BE2C (cell line): Measurements from ENCODE around the gene RFNG.

ENCODE experiments used
- DNase-seq: peaks from one replicate; pipeline ENCODE4 v3.0.0-alpha.2; 2020
- H3K27me3 ChIP-seq: fragments of 250-450 bp; sonication (Bioruptor Pico); 2 replicates; pipeline ENCODE4 v1.5.1; 2020; ENCODE audit warnings: mild to moderate bottlenecking
- H3K36me3 ChIP-seq: fragments of 250-450 bp; sonication (Bioruptor Pico); 2 replicates; pipeline ENCODE4 v1.5.1; 2020; ENCODE audit warnings: mild to moderate bottlenecking
- H3K4me1 ChIP-seq: fragments of 250-450 bp; sonication (Bioruptor Pico); 2 replicates; pipeline ENCODE4 v1.5.1; 2020
- H3K4me3 ChIP-seq: 2 replicates; pipeline ENCODE4 v1.5.1; 2011; ENCODE audit warnings: low read depth, low read length
- H3K9me3 ChIP-seq: fragments of 250-450 bp; sonication (Bioruptor Pico); 2 replicates; pipeline ENCODE4 v1.5.1; 2020
- CTCF ChIP-seq: IDR thresholded peaks from 2 replicates; pipeline ENCODE4 v1.5.1; 2012; ENCODE audit warnings: mild to moderate bottlenecking, low read depth, low read length

The RFNG gene

DNA sequence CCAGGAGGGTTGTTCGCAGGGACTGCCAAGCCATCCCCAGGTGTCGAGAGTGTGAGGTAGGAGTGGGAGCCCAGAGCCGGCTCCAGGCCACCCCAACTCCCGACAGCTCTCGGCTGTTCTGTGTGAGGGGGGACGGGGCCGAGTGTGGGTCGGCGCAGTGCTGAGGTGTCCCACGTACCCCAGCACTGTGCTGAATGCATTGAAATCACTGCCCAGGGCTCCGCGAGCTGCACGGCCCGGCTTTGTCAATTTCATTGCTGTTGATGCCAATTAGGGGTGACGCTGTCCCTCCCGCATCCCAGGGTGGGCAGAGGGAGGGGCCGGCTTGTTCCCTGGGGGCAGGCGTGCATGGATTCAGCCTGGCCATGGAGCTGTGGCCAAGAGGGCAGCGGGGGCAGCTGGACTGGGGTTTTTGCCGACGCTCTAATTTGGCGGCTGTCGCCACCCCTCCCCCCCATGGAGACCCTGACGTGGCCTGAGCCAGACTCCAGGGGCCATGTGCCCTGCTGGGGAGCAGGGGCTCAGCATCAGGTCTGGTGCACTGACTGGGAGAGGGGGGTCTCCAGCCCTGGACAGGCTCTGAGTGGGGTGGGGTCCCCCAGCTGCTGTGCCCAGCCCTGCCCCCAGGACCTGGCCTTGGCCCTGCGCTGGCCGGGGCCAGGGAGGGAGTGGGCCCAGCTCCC is 43.2 kb downstream of the RFNG start:
- TF ChIP-seq CTCF, result no peak
- Histone ChIP-seq H3K4me3 (no peak overlapping the region), H3K36me3 (peaks cover 5% of the 10 kb centered on the region), H3K4me1 (peaks cover 29% of the 10 kb centered on the region), H3K9me3 (no peaks in the 10 kb centered on the region), H3K27me3 (no peaks in the 10 kb centered on the region)
- DNase-seq, result no peak

DNA sequence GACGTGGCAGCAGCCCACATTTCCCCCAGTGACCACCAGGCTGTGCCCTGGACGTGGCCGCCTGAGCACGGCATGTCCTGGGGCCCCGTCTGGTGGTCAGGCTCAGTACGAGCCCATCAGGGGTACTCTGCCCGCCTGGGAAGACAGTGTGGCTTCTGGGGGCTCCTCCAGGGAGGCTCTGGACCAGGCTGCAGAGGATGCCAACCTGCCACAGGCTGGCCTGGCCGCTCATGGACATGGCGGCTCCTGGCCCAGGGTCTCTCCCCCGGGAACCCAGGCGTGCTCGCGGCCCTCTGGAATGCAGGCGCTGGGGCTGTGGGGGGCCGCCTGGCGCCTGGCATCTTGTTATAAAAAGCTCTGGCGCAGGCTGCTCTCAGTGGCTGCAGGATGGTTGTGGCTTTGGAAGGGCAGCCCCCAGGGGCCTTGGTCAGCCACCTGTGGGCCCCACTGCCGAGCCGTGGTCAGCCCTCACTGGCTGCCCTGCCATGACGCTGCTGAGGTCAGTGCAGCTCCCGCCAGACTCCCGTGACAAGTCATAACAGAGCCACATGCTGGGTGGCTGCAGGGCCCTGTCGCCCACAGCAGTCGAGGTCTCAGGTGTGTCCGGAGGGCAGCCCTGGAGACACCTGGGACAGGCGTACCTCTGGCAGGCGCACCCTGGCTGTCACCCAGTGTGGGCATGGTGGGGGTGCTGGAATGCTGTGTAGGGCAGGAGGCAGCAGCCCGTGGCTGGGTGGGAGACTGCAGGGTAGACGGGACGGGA is 43.9 kb downstream of the RFNG start:
- no peak overlapping the region for H3K4me3 ChIP-seq
- TF ChIP-seq CTCF, result no peak
- H3K27me3 ChIP-seq, result no peaks in the 10 kb centered on the region
- H3K36me3 ChIP-seq, result peaks cover 5% of the 10 kb centered on the region
- no peaks in the 10 kb centered on the region for H3K9me3 ChIP-seq
- H3K4me1 ChIP-seq, result peaks cover 29% of the 10 kb centered on the region
- DNase-seq, result no peak

GRCh38 chr17:82007228-82007494 is 44.5 kb downstream of the RFNG start:
- Histone ChIP-seq H3K27me3 (no peaks in the 10 kb centered on the region), H3K4me1 (peaks cover 24% of the 10 kb centered on the region), H3K36me3 (peaks cover 5% of the 10 kb centered on the region), H3K4me3 (no peak overlapping the region), H3K9me3 (no peaks in the 10 kb centered on the region)
- no peak for DNase-seq
- TF ChIP-seq CTCF, result no peak

GRCh38 chr17:82006468-82007227 is 45.0 kb downstream of the RFNG start:
- no peak for TF ChIP-seq CTCF
- Histone ChIP-seq H3K36me3 (no peaks in the 10 kb centered on the region; the same call in none of the 2 replicates), H3K9me3 (no peaks in the 10 kb centered on the region), H3K4me1 (peaks cover 23% of the 10 kb centered on the region), H3K27me3 (no peaks in the 10 kb centered on the region), H3K4me3 (no peak overlapping the region)
- DNase-seq, result peak; percentile 73

DNA sequence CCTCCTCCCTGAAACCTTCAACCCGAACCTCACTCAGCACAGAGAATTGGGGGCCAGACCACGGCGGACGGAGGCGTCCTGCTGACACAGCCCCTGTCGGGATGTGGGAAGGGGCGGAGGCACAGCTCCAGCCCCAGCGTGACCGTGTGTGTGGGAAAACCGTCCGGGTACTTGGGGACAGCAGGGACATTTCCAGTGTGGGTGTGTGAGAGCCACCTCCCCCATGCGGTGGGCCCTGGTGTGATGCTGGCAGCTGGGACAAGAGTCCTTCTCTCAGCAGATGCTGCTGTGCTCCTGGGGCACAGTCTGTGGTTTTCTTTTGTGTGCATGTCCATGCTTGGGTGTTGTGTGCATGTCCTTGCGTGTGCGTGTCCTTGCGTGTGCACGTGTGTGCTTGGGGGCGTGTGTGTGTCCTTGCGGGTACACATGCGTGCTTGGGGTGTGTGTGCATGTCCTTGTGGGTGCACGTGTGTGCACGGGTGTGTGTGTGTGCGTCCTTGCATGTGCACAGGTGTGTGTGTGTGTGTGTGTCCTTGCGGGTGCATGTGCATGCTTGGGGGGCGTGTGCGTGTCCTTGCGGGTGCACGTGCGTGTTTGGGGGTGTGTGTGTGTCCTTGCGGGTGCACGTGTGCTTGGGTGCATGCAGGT is 45.8 kb downstream of the RFNG start:
- Histone ChIP-seq H3K4me3 (no peak overlapping the region), H3K27me3 (no peaks in the 10 kb centered on the region), H3K36me3 (no peaks in the 10 kb centered on the region; the same call in 1 of the 2 replicates), H3K4me1 (peaks cover 23% of the 10 kb centered on the region), H3K9me3 (no peaks in the 10 kb centered on the region)
- TF ChIP-seq CTCF, result no peak
- DNase-seq, result no peak
